RWPE2 (cell line): ENCODE results near the gene KCNN3.
A peak's percentile ranks its signal among the peaks of the same experiment; 100 is the strongest.

ENCODE experiments used
- ATAC-seq: fragments of 200-7000 bp; cut with Tn5 transposase; 3 replicates; pipeline ENCODE4 v1.9.1; 2021; ENCODE audit warnings: low read depth
- DNase-seq: peaks from one replicate; pipeline ENCODE4 v3.0.0-alpha.2; 2020; ENCODE audit warnings: low spot score
- H3K27ac ChIP-seq: fragments of 450-650 bp; 2 replicates; pipeline ENCODE4 v1.5.1; 2017; ENCODE audit warnings: mild to moderate bottlenecking; ENCODE audit not compliant: poor library complexity, severe bottlenecking
- H3K27me3 ChIP-seq: fragments of 250-450 bp; sonication (Bioruptor Pico); 2 replicates; pipeline ENCODE4 v1.5.1; 2021; ENCODE audit warnings: mild to moderate bottlenecking, moderate library complexity; ENCODE audit not compliant: insufficient read depth, poor library complexity, severe bottlenecking
- H3K36me3 ChIP-seq: fragments of 250-450 bp; sonication (Bioruptor Pico); 2 replicates; pipeline ENCODE4 v1.5.1; 2020; ENCODE audit warnings: low read depth, mild to moderate bottlenecking, moderate library complexity
- H3K4me1 ChIP-seq: fragments of 250-450 bp; sonication (Bioruptor Pico); 2 replicates; pipeline ENCODE4 v1.5.1; 2021; ENCODE audit warnings: mild to moderate bottlenecking, moderate library complexity; ENCODE audit not compliant: insufficient read depth, poor library complexity, severe bottlenecking
- H3K4me3 ChIP-seq: fragments of 250-450 bp; sonication (Bioruptor Pico); 2 replicates; pipeline ENCODE4 v1.5.1; 2021; ENCODE audit warnings: mild to moderate bottlenecking, moderate library complexity; ENCODE audit not compliant: severe bottlenecking
- H3K9me3 ChIP-seq: fragments of 250-450 bp; sonication (Bioruptor Pico); 2 replicates; pipeline ENCODE4 v1.5.1; 2021; ENCODE audit warnings: mild to moderate bottlenecking, moderate library complexity; ENCODE audit not compliant: severe bottlenecking
- CTCF ChIP-seq: fragments of 450-650 bp; IDR thresholded peaks from one replicate; pipeline ENCODE4 v1.5.1; 2017; ENCODE audit warnings: mild to moderate bottlenecking, moderate library complexity; ENCODE audit not compliant: poor library complexity, severe bottlenecking

KCNN3 gene

GRCh38 chr1:154886281-154887015 is 16.4 kb upstream of the KCNN3 start:
- no peak overlapping the region for H3K4me3 ChIP-seq
- no peaks in the 10 kb centered on the region for H3K4me1 ChIP-seq
- no peak for ATAC-seq
- no peak for TF ChIP-seq CTCF
- DNase-seq = no peak
- H3K27me3 ChIP-seq = no peaks in the 10 kb centered on the region
- H3K36me3 ChIP-seq = no peaks in the 10 kb centered on the region
- H3K9me3 ChIP-seq = no peaks in the 10 kb centered on the region
- no peak overlapping the region for H3K27ac ChIP-seq

GRCh38 chr1:154884869-154885701 is 15.0 kb upstream of the KCNN3 start:
- no peak for TF ChIP-seq CTCF
- H3K27me3 ChIP-seq = no peaks in the 10 kb centered on the region
- DNase-seq (no peak), ATAC-seq (no peak)
- no peaks in the 10 kb centered on the region for H3K36me3 ChIP-seq
- no peak overlapping the region for H3K4me3 ChIP-seq
- no peaks in the 10 kb centered on the region for H3K9me3 ChIP-seq
- H3K4me1 ChIP-seq = no peaks in the 10 kb centered on the region
- no peak overlapping the region for H3K27ac ChIP-seq

- TF ChIP-seq CTCF = no peak
- no peak overlapping the region for H3K27ac ChIP-seq
- no peaks in the 10 kb centered on the region for H3K27me3 ChIP-seq
- ATAC-seq = no peak
- H3K4me3 ChIP-seq = no peak overlapping the region
- no peaks in the 10 kb centered on the region for H3K4me1 ChIP-seq
- no peaks in the 10 kb centered on the region for H3K9me3 ChIP-seq
- H3K36me3 ChIP-seq = no peaks in the 10 kb centered on the region
- no peak for DNase-seq
These were observed 14.1 kb upstream of the KCNN3 start for GRCh38 chr1:154883919-154884868.

- no peaks in the 10 kb centered on the region for H3K9me3 ChIP-seq
- no peaks in the 10 kb centered on the region for H3K36me3 ChIP-seq
- H3K4me3 ChIP-seq = no peak overlapping the region
- peak; percentile 28; the same call in 1 of the 3 replicates for ATAC-seq
- H3K4me1 ChIP-seq = peaks cover 4% of the 10 kb centered on the region
- H3K27me3 ChIP-seq = no peaks in the 10 kb centered on the region
- TF ChIP-seq CTCF = no peak
- no peak for DNase-seq
- no peak overlapping the region for H3K27ac ChIP-seq
These were observed 11.9 kb upstream of the KCNN3 start for GRCh38 chr1:154881820-154882535.
